A549 (cell line): ENCODE measurements around the gene SPINK13. TPM values are rescaled to one million over a fixed set of nuclear protein-coding genes. Genes with fewer than 3 reads are reported as not detected.

Experiments used
- ATAC-seq, 2 experiments: fragments of 200-7000 bp in 1 of 2; fragments of >200 bp in 1 of 2; cut with Nextera tagmentation in 1 of 2; cut with Tn5 transposase in 1 of 2; 3 replicates each; pipeline versions ENCODE4 v1.8.0 to v1.9.1; 2018 to 2020; ENCODE audit warnings: mild to moderate bottlenecking in 1 of 2, moderate library complexity in 1 of 2
- CTCF ChIA-PET: fragments of 300-600 bp; sonication (Branson Sonifier 250); formaldehyde crosslinking; extraction: SDS; loops from one replicate; lab custom pipeline; 2021; ENCODE audit warnings: antibody characterized with exemption, inconsistent platforms; lab: Yijun Ruan, JAX
- POLR2A ChIA-PET: fragments of 350-600 bp; formaldehyde crosslinking; extraction: SDS; loops from one replicate; lab custom pipeline; 2021; ENCODE audit warnings: antibody characterized with exemption, inconsistent platforms; lab: Yijun Ruan, JAX
- DNase-seq, 2 experiments: peaks; one replicate each; pipeline versions ENCODE4 v3.0.0 to v3.0.0-alpha.2; 2011 to 2016; ENCODE audit warnings: low read depth in 1 of 2, low spot score in 1 of 2
- FAIRE-seq: peaks from 2 replicates; lab custom pipeline; 2011; peaks lifted over from hg19 to GRCh38; lab: Jason Lieb, UNC
- H3K27ac ChIP-seq, 2 experiments: fragments of >200 bp; sonication (Bioruptor Twin); formaldehyde crosslinking; 3 replicates each; pipeline ENCODE4 v1.5.1; 2016 to 2017
- H3K4me1 ChIP-seq: fragments of >200 bp; sonication (Bioruptor Twin); formaldehyde crosslinking; 3 replicates; pipeline ENCODE4 v1.6.1; 2016
- H3K4me2 ChIP-seq: fragments of >200 bp; sonication (Bioruptor Twin); formaldehyde crosslinking; 3 replicates; pipeline ENCODE4 v1.6.1; 2016
- H3K4me3 ChIP-seq: fragments of >200 bp; sonication (Bioruptor Twin); formaldehyde crosslinking; 3 replicates; pipeline ENCODE4 v1.5.1; 2016
- H3K9me3 ChIP-seq: fragments of >200 bp; sonication (Bioruptor Twin); formaldehyde crosslinking; 3 replicates; pipeline ENCODE4 v1.6.1; 2016
- CBX2 ChIP-seq: fragments of 200-600 bp; sonication (generic); IDR thresholded peaks from 2 replicates; pipeline ENCODE4 v1.6.1; 2016; ENCODE audit warnings: low read depth, mild to moderate bottlenecking, borderline replicate concordance
- CHD4 ChIP-seq: fragments of 200-600 bp; sonication (generic); IDR thresholded peaks from 2 replicates; pipeline ENCODE4 v1.6.1; 2016; ENCODE audit warnings: antibody characterized with exemption, mild to moderate bottlenecking, borderline replicate concordance
- E2F6 ChIP-seq: IDR thresholded peaks from 2 replicates; pipeline ENCODE4 v1.6.1; 2012; ENCODE audit warnings: low read depth, borderline replicate concordance
- ELK1 ChIP-seq: fragments of 150-350 bp; IDR thresholded peaks from 2 replicates; pipeline ENCODE4 v1.6.1; 2014; ENCODE audit warnings: low read depth, mild to moderate bottlenecking, low read length
- FOSB ChIP-seq: fragments of 250-450 bp; sonication (Bioruptor Pico); IDR thresholded peaks from 2 replicates; pipeline ENCODE4 v1.5.0; 2020; ENCODE audit warnings: mild to moderate bottlenecking, moderate library complexity
- FOSL2 ChIP-seq, 2 experiments: fragments of 450-650 bp in 1 of 2; fragments of >200 bp in 1 of 2; sonication (Bioruptor Twin) in 1 of 2; formaldehyde crosslinking; IDR thresholded peaks; 2 replicates each; pipeline versions ENCODE4 v1.5.0 to v1.6.1; 2016 to 2020; ENCODE audit warnings: mild to moderate bottlenecking in 1 of 2, moderate library complexity in 1 of 2
- HES2 ChIP-seq: fragments of >200 bp; sonication (Bioruptor Twin); formaldehyde crosslinking; IDR thresholded peaks from 2 replicates; pipeline ENCODE4 v1.6.1; 2016
- HOXB13 ChIP-seq: fragments of 250-450 bp; sonication (Bioruptor Pico); IDR thresholded peaks from 2 replicates; pipeline ENCODE4 v1.5.0; 2020; ENCODE audit warnings: low read depth, mild to moderate bottlenecking, moderate library complexity
- HOXB5 ChIP-seq: fragments of 250-450 bp; sonication (Bioruptor Pico); IDR thresholded peaks from 2 replicates; pipeline ENCODE4 v1.5.0; 2020; ENCODE audit warnings: mild to moderate bottlenecking, moderate library complexity
- KDM5A ChIP-seq: fragments of 200-600 bp; sonication (generic); IDR thresholded peaks from 2 replicates; pipeline ENCODE4 v1.6.1; 2016; ENCODE audit warnings: antibody characterized with exemption, mild to moderate bottlenecking
- MAFK ChIP-seq: fragments of 450-650 bp; IDR thresholded peaks from 2 replicates; pipeline ENCODE4 v1.6.1; 2014; ENCODE audit not compliant: partially characterized antibody
- MAZ ChIP-seq: fragments of 150-350 bp; IDR thresholded peaks from 2 replicates; pipeline ENCODE4 v1.6.1; 2014; ENCODE audit warnings: antibody characterized with exemption, low read depth, low read length, borderline replicate concordance
- NPAS2 ChIP-seq: fragments of 250-450 bp; sonication (Bioruptor Pico); IDR thresholded peaks from 2 replicates; pipeline ENCODE4 v1.8.0; 2022; ENCODE audit warnings: mild to moderate bottlenecking, moderate library complexity, borderline replicate concordance
- NR3C1 ChIP-seq: fragments of >200 bp; sonication (Bioruptor Twin); formaldehyde crosslinking; IDR thresholded peaks from 3 replicates; pipeline ENCODE4 v1.6.1; 2017
- PBX3 ChIP-seq: IDR thresholded peaks from 2 replicates; pipeline ENCODE4 v1.6.1; 2012
- PHF8 ChIP-seq: fragments of 200-600 bp; sonication (generic); IDR thresholded peaks from 2 replicates; pipeline ENCODE4 v1.6.1; 2016; ENCODE audit warnings: low read depth, mild to moderate bottlenecking, antibody characterized with exemption, moderate library complexity, borderline replicate concordance
- POLR2A ChIP-seq: IDR thresholded peaks from 2 replicates; pipeline ENCODE4 v1.6.1; 2012; ENCODE audit warnings: mild to moderate bottlenecking, low read length
- POLR2AphosphoS2 ChIP-seq: conservative IDR thresholded peaks from 2 replicates; pipeline ENCODE4 v1.6.1; 2012; ENCODE audit warnings: low read length, improper control_type of control experiment, inconsistent platforms
- REST ChIP-seq: fragments of 200-600 bp; sonication (generic); IDR thresholded peaks from 2 replicates; pipeline ENCODE4 v1.6.1; 2016; ENCODE audit warnings: antibody characterized with exemption, mild to moderate bottlenecking, moderate library complexity
- RFX5 ChIP-seq: fragments of 450-650 bp; IDR thresholded peaks from 2 replicates; pipeline ENCODE4 v1.7.1; 2014; ENCODE audit warnings: antibody characterized with exemption, mild to moderate bottlenecking, moderate library complexity
- RNF2 ChIP-seq: fragments of 200-600 bp; sonication (generic); IDR thresholded peaks from 2 replicates; pipeline ENCODE4 v1.6.1; 2016; ENCODE audit warnings: low read depth, mild to moderate bottlenecking, antibody characterized with exemption, moderate library complexity, borderline replicate concordance
- SMC3 ChIP-seq: fragments of >200 bp; sonication (Bioruptor Twin); formaldehyde crosslinking; IDR thresholded peaks from 3 replicates; pipeline ENCODE4 v1.6.1; 2018; ENCODE audit warnings: inconsistent platforms
- ZC3H11A ChIP-seq: fragments of 450-650 bp; IDR thresholded peaks from 2 replicates; pipeline ENCODE4 v1.6.1; 2014; ENCODE audit warnings: antibody characterized with exemption, mild to moderate bottlenecking
- ZNF302 ChIP-seq: fragments of 250-450 bp; sonication (Bioruptor Pico); IDR thresholded peaks from 2 replicates; pipeline ENCODE4 v1.9.0; 2021; ENCODE audit warnings: inconsistent platforms, mild to moderate bottlenecking, moderate library complexity
- WGBS: methylation state at CpG from one replicate; pipeline ENCODE4 v1.1.6; 2017; ENCODE audit errors: missing lambda C conversion rate; 5-methylcytosine and 5-hydroxymethylcytosine counted together
- polyA plus RNA-seq, 4 experiments: library from polyadenylated mRNA; depleted of rRNA in 3 of 4; stranded (reverse); fragments of >200 nt; fragmentation: RNase III in 1 of 4; extraction: RNeasy Plus Mini Kit Qiagen cat#74134 plus additional on column Dnase treatment in 1 of 4; gene quantifications; 2 replicates in 3 of 4; 3 replicates in 1 of 4; pipeline ENCODE4 v1.2.3, GENCODE V29; 2011 to 2017

Gene SPINK13
- polyA plus RNA-seq, 2 of the 4 experiments (the other 2 are of a cell fraction) = 0.13 TPM; not detected in 1

- TF ChIP-seq FOSB (CRISPR knock-in tag) (no peak), ZC3H11A (no peak), ZNF302 (CRISPR knock-in tag) (no peak), NR3C1 (no peak), HOXB13 (CRISPR knock-in tag) (no peak), RNF2 (no peak), RFX5 (no peak), POLR2A (no peak), FOSL2 (IDR thresholded peaks at IDR 0.05) (no peak), FOSL2 (CRISPR knock-in tag; IDR thresholded peaks at IDR 0.05) (no peak)
Measured at GRCh38 chr5:148297731-148298130, 29.1 kb downstream of the SPINK13 start (continued).

GRCh38 chr5:148306446-148306845 lies 37.9 kb downstream of the SPINK13 start:
- no peak overlapping the region for H3K4me3 ChIP-seq
- H3K4me1 ChIP-seq = no peaks in the 10 kb centered on the region
- H3K9me3 ChIP-seq = no peaks in the 10 kb centered on the region
- no peak overlapping the region for H3K4me2 ChIP-seq
- ATAC-seq = no peak
- H3K27ac ChIP-seq = no peak overlapping the region
- ChIA-PET CTCF (interaction anchor here (0.6 kb wide), 1 partner anchor 28 kb away, joined by 3 read pairs; no protein-coding TSS in a partner anchor), POLR2A (no interaction called here)
- no peak for FAIRE-seq
- no peak for TF ChIP-seq PHF8
- TF ChIP-seq POLR2AphosphoS2 = no peak
- 0% methylated on average over 1 of the region's 1 CpG for WGBS
- no peak for DNase-seq

GRCh38 chr5:148309019-148309418 lies 40.4 kb downstream of the SPINK13 start:
- no peak overlapping the region for H3K27ac ChIP-seq
- TF ChIP-seq RFX5 (no peak), NPAS2 (CRISPR knock-in tag) (no peak), KDM5A (no peak), MAFK (no peak), CHD4 (no peak)
- DNase-seq (no peak), ATAC-seq (no peak), FAIRE-seq (no peak)
- H3K4me2 ChIP-seq = no peak overlapping the region
- no peak overlapping the region for H3K4me3 ChIP-seq
- ChIA-PET POLR2A (no interaction called here), CTCF (no interaction called here)
- 3% methylated on average over 3 of the region's 3 CpGs for WGBS
- no peaks in the 10 kb centered on the region for H3K4me1 ChIP-seq
- no peaks in the 10 kb centered on the region for H3K9me3 ChIP-seq

- CTCF ChIA-PET = no interaction called here
- ATAC-seq = no peak
- TF ChIP-seq HOXB5 (CRISPR knock-in tag) (no peak), ELK1 (no peak), MAZ (no peak), HOXB13 (CRISPR knock-in tag) (no peak), HES2 (no peak), REST (no peak), PBX3 (no peak), CBX2 (no peak), E2F6 (no peak), SMC3 (no peak)
Measured at GRCh38 chr5:148309746-148310145, 41.2 kb downstream of the SPINK13 start.

More at GRCh38 chr5:148309746-148310145, 41.2 kb downstream of the SPINK13 start:
- H3K27ac ChIP-seq = no peak overlapping the region
- no peak for DNase-seq
- POLR2A ChIA-PET = no interaction called here
- no peak overlapping the region for H3K4me3 ChIP-seq
- no peak overlapping the region for H3K4me2 ChIP-seq
- H3K4me1 ChIP-seq = no peaks in the 10 kb centered on the region
- no peaks in the 10 kb centered on the region for H3K9me3 ChIP-seq
- no peak for FAIRE-seq
